Liver (tissue), 3 donors: ENCODE results near the gene CEND1.

Source experiments
- CTCF ChIP-seq: fragments of 150-350 bp; IDR thresholded peaks from 2 replicates; pipeline ENCODE4 v1.5.1; 2017; ENCODE audit warnings: improper control_type of control experiment, low read depth, low read length; ENCODE audit not compliant: missing input control
- FOXA1 ChIP-seq: IDR thresholded peaks from 2 replicates; pipeline ENCODE4 v1.6.1; 2016; ENCODE audit warnings: antibody characterized with exemption
- MAX ChIP-seq: IDR thresholded peaks from 2 replicates; pipeline ENCODE4 v1.6.1; 2016; ENCODE audit warnings: antibody characterized with exemption
- NR2F2 ChIP-seq: IDR thresholded peaks from 2 replicates; pipeline ENCODE4 v1.6.1; 2016; ENCODE audit warnings: antibody characterized with exemption
- REST ChIP-seq: IDR thresholded peaks from 2 replicates; pipeline ENCODE4 v1.6.1; 2016; ENCODE audit warnings: antibody characterized with exemption, mild to moderate bottlenecking
- RXRA ChIP-seq, 2 donors: IDR thresholded peaks; 2 replicates each; pipeline ENCODE4 v1.6.1; 2017 to 2018; ENCODE audit warnings: antibody characterized with exemption in 2 of 2, mild to moderate bottlenecking in 1 of 2
- SP1 ChIP-seq: IDR thresholded peaks from 2 replicates; pipeline ENCODE4 v1.6.1; 2018; ENCODE audit warnings: antibody characterized with exemption, mild to moderate bottlenecking
- TAF1 ChIP-seq: conservative IDR thresholded peaks from 2 replicates; pipeline ENCODE4 v1.6.1; 2016; ENCODE audit warnings: antibody characterized with exemption, mild to moderate bottlenecking
- ZBTB33 ChIP-seq: IDR thresholded peaks from 2 replicates; pipeline ENCODE4 v1.6.1; 2016; ENCODE audit warnings: antibody characterized with exemption
- donor health status: healthy.
- donor health status: healthy.

GRCh38 chr11:795634-796564, 6.0 kb upstream of the CEND1 start:
- TF ChIP-seq REST (no peak), CTCF (no peak), SP1 (no peak), RXRA (IDR thresholded peaks at IDR 0.05) (peak in 1 of 2 donors; percentile 16), NR2F2 (no peak), ZBTB33 (no peak), TAF1 (no peak), FOXA1 (no peak), MAX (no peak)
